ENCODE data around the gene ZNRF3.

DNA sequence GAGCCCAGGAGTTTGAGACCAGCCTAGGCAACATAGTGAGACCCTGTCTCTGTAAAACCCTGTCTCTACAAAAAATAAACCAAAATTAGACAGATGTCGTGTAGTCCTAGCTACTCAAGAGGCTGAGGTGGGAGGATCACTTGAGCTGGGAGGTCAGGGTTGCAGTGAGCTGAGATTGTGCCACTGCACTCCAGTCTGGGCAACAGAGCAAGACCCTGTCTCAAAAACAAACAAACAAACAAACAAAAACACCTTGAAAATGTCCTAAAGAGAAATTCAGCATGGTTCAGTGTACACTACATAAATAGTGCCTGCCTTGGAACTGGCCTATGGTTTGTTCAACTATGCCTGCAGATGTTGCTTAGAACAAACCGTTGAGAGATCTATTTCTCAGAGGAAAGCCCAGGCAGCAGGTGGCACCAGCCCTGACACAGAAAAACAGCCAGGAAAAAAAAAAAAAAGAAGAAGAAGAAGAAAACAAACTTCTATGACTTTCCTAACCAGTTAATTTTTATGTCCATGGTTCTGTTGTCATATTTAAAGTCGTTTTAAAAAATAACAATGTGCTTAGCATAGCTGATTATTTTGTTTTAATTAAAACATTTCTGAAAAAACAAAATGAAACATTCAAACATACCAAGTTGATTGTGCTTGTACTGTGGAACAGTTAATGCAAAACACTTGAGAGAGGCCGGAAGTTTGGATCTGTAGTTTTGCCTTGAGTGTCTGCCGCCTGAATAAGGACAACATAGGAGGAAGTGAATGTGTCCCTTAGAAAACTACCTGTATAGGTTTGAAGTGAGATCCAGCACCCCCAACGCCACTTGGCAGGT is 194.9 kb downstream of the ZNRF3 start:
- TF ChIP-seq, protein P1, sequence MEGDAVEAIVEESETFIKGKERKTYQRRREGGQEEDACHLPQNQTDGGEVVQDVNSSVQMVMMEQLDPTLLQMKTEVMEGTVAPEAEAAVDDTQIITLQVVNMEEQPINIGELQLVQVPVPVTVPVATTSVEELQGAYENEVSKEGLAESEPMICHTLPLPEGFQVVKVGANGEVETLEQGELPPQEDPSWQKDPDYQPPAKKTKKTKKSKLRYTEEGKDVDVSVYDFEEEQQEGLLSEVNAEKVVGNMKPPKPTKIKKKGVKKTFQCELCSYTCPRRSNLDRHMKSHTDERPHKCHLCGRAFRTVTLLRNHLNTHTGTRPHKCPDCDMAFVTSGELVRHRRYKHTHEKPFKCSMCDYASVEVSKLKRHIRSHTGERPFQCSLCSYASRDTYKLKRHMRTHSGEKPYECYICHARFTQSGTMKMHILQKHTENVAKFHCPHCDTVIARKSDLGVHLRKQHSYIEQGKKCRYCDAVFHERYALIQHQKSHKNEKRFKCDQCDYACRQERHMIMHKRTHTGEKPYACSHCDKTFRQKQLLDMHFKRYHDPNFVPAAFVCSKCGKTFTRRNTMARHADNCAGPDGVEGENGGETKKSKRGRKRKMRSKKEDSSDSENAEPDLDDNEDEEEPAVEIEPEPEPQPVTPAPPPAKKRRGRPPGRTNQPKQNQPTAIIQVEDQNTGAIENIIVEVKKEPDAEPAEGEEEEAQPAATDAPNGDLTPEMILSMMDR (conservative IDR thresholded peaks at IDR 0.05; ENCODE audit: low read depth in 2 of 2) = no peak
- TF ChIP-seq POLR2AphosphoS5 (IDR thresholded peaks at IDR 0.05; ENCODE audit: low read depth) (no peak), EZH2phosphoT487 (IDR thresholded peaks at IDR 0.05; ENCODE audit: unreplicated experiment) (no peak), JUNB (IDR thresholded peaks at IDR 0.05; ENCODE audit: unreplicated experiment) (no peak), EZH2 (IDR thresholded peaks at IDR 0.05; ENCODE audit: low read depth, unreplicated experiment) (no peak)
- TF ChIP-seq, protein P2, sequence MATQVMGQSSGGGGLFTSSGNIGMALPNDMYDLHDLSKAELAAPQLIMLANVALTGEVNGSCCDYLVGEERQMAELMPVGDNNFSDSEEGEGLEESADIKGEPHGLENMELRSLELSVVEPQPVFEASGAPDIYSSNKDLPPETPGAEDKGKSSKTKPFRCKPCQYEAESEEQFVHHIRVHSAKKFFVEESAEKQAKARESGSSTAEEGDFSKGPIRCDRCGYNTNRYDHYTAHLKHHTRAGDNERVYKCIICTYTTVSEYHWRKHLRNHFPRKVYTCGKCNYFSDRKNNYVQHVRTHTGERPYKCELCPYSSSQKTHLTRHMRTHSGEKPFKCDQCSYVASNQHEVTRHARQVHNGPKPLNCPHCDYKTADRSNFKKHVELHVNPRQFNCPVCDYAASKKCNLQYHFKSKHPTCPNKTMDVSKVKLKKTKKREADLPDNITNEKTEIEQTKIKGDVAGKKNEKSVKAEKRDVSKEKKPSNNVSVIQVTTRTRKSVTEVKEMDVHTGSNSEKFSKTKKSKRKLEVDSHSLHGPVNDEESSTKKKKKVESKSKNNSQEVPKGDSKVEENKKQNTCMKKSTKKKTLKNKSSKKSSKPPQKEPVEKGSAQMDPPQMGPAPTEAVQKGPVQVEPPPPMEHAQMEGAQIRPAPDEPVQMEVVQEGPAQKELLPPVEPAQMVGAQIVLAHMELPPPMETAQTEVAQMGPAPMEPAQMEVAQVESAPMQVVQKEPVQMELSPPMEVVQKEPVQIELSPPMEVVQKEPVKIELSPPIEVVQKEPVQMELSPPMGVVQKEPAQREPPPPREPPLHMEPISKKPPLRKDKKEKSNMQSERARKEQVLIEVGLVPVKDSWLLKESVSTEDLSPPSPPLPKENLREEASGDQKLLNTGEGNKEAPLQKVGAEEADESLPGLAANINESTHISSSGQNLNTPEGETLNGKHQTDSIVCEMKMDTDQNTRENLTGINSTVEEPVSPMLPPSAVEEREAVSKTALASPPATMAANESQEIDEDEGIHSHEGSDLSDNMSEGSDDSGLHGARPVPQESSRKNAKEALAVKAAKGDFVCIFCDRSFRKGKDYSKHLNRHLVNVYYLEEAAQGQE (IDR thresholded peaks at IDR 0.05; ENCODE audit: unreplicated experiment) = no peak
